Trophoblast cell (in vitro differentiated cells and primary cell): ENCODE results near the gene SMURF1.

ENCODE experiments used
- DNase-seq, 2 donors: peaks; one replicate each; pipeline ENCODE4 v3.0.0-alpha.2; 2016
- H2AFZ ChIP-seq: 2 replicates; pipeline ENCODE4 v1.6.1; 2013; ENCODE audit warnings: low read length, moderate library complexity, mild to moderate bottlenecking; ENCODE audit not compliant: insufficient read depth, poor library complexity
- H2AK5ac ChIP-seq: 2 replicates; pipeline ENCODE4 v1.6.1; 2013; ENCODE audit warnings: mild to moderate bottlenecking, low read length
- H2BK120ac ChIP-seq: 2 replicates; pipeline ENCODE4 v1.6.1; 2013; ENCODE audit warnings: low read length, mild to moderate bottlenecking, moderate library complexity; ENCODE audit not compliant: insufficient read depth, poor library complexity
- H2BK12ac ChIP-seq: 2 replicates; pipeline ENCODE4 v1.6.1; 2013; ENCODE audit warnings: mild to moderate bottlenecking, low read length, moderate library complexity
- H2BK5ac ChIP-seq: 2 replicates; pipeline ENCODE4 v1.6.1; 2013; ENCODE audit warnings: low read length, low read depth, moderate library complexity, mild to moderate bottlenecking; ENCODE audit not compliant: poor library complexity
- H3K14ac ChIP-seq: 2 replicates; pipeline ENCODE4 v1.6.1; 2013; ENCODE audit warnings: mild to moderate bottlenecking, low read length
- H3K18ac ChIP-seq: 2 replicates; pipeline ENCODE4 v1.6.1; 2013; ENCODE audit warnings: mild to moderate bottlenecking, low read length
- H3K23ac ChIP-seq: 2 replicates; pipeline ENCODE4 v1.6.1; 2013; ENCODE audit warnings: low read length
- H3K27ac ChIP-seq: 2 replicates; pipeline ENCODE4 v1.5.1; 2013; ENCODE audit warnings: low read depth, mild to moderate bottlenecking, inconsistent platforms, low read length, moderate library complexity
- H3K27me3 ChIP-seq: 2 replicates; pipeline ENCODE4 v1.6.1; 2013; ENCODE audit warnings: inconsistent platforms, mild to moderate bottlenecking, low read length, moderate library complexity; ENCODE audit not compliant: insufficient read depth
- H3K36me3 ChIP-seq, 2 experiments: 1 replicate in 1 of 2; 2 replicates in 1 of 2; pipeline ENCODE4 v1.6.1; 2013; ENCODE audit warnings: low read length in 2 of 2, mild to moderate bottlenecking in 2 of 2, moderate library complexity in 1 of 2; ENCODE audit not compliant: insufficient read depth in 2 of 2, control insufficient read depth in 1 of 2
- H3K4ac ChIP-seq: 2 replicates; pipeline ENCODE4 v1.6.1; 2013; ENCODE audit warnings: low read depth, mild to moderate bottlenecking, low read length, moderate library complexity
- H3K4me1 ChIP-seq, 2 experiments: 1 replicate in 1 of 2; 2 replicates in 1 of 2; pipeline ENCODE4 v1.6.1; 2013; ENCODE audit warnings: low read length in 2 of 2, mild to moderate bottlenecking in 2 of 2, moderate library complexity in 1 of 2; ENCODE audit not compliant: insufficient read depth in 2 of 2, control insufficient read depth in 1 of 2
- H3K4me2 ChIP-seq: 2 replicates; pipeline ENCODE4 v1.6.1; 2013; ENCODE audit warnings: inconsistent platforms, mild to moderate bottlenecking, low read length, moderate library complexity
- H3K4me3 ChIP-seq: 2 replicates; pipeline ENCODE4 v1.5.1; 2013; ENCODE audit warnings: mild to moderate bottlenecking, low read depth, low read length, inconsistent platforms
- H3K79me1 ChIP-seq: one replicate; pipeline ENCODE4 v1.6.1; 2013; ENCODE audit warnings: low read length
- H3K79me2 ChIP-seq: 2 replicates; pipeline ENCODE4 v1.6.1; 2013; ENCODE audit warnings: low read length, mild to moderate bottlenecking; ENCODE audit not compliant: control insufficient read depth, insufficient read depth, poor library complexity
- H3K9ac ChIP-seq: 2 replicates; pipeline ENCODE4 v1.6.1; 2013; ENCODE audit warnings: mild to moderate bottlenecking, low read length
- H3K9me3 ChIP-seq: 2 replicates; pipeline ENCODE4 v1.6.1; 2013; ENCODE audit warnings: low read depth, mild to moderate bottlenecking, control low read depth, inconsistent platforms, low read length; ENCODE audit not compliant: insufficient read depth
- H4K12ac ChIP-seq: 2 replicates; pipeline ENCODE4 v1.6.1; 2013; ENCODE audit warnings: low read depth, mild to moderate bottlenecking, low read length, moderate library complexity
- H4K8ac ChIP-seq: 2 replicates; pipeline ENCODE4 v1.6.1; 2013; ENCODE audit warnings: low read depth, mild to moderate bottlenecking, low read length, moderate library complexity
- H4K91ac ChIP-seq: one replicate; pipeline ENCODE4 v1.6.1; 2013; ENCODE audit warnings: low read depth, mild to moderate bottlenecking, low read length, moderate library complexity
- WGBS: extraction: QIAGEN DNeasy Blood & Tissue Kit; methylation state at CpG from one replicate; pipeline ENCODE4 v1.1.7; 2013; ENCODE audit warnings: missing lambda C conversion rate; ENCODE audit not compliant: insufficient read length, insufficient coverage; ENCODE audit errors: extremely low coverage; 5-methylcytosine and 5-hydroxymethylcytosine counted together

The SMURF1 gene

GRCh38 chr7:99000904-99001465, 142.9 kb downstream of the SMURF1 start:
- Histone ChIP-seq H3K4me3 (no peak overlapping the region), H2BK120ac (no peak overlapping the region), H3K23ac (no peak overlapping the region), H2AFZ (no peak overlapping the region), H3K79me2 (no peaks in the 10 kb centered on the region), H4K12ac (no peak overlapping the region), H4K91ac (no peak overlapping the region), H3K9ac (no peak overlapping the region), H3K4me1 (no peaks in the 10 kb centered on the region), H2BK12ac (no peak overlapping the region), H3K18ac (no peak overlapping the region), H3K4me2 (no peak overlapping the region), H3K27ac (no peak overlapping the region), H3K79me1 (no peaks in the 10 kb centered on the region), H3K36me3 (peaks cover 54 to 64% of the 10 kb centered on the region in 2 experiments), H3K9me3 (peaks cover 5% of the 10 kb centered on the region), H2AK5ac (no peak overlapping the region), H3K4ac (no peak overlapping the region), H4K8ac (no peak overlapping the region), H3K27me3 (no peaks in the 10 kb centered on the region), H2BK5ac (no peak overlapping the region), H3K14ac (no peak overlapping the region)
- no peak for DNase-seq
- WGBS = no CpG with 5 or more reads among the region's 14 CpGs

GRCh38 chr7:99000196-99000903, 143.6 kb downstream of the SMURF1 start:
- H2AK5ac ChIP-seq = no peak overlapping the region
- no peak overlapping the region for H3K23ac ChIP-seq
- H3K14ac ChIP-seq = no peak overlapping the region
- H3K9ac ChIP-seq = no peak overlapping the region
- H2BK5ac ChIP-seq = no peak overlapping the region
- peaks cover 54 to 64% of the 10 kb centered on the region in 2 experiments for H3K36me3 ChIP-seq
- DNase-seq = no peak
- H3K4me2 ChIP-seq = no peak overlapping the region
- no peaks in the 10 kb centered on the region for H3K79me2 ChIP-seq
- peaks cover 8% of the 10 kb centered on the region for H3K9me3 ChIP-seq
- H3K4ac ChIP-seq = no peak overlapping the region
- no CpG with 5 or more reads among the region's 20 CpGs for WGBS
- H4K91ac ChIP-seq = no peak overlapping the region
- H3K79me1 ChIP-seq = no peaks in the 10 kb centered on the region
- H2BK120ac ChIP-seq = no peak overlapping the region
- H3K18ac ChIP-seq = no peak overlapping the region
- no peaks in the 10 kb centered on the region for H3K4me1 ChIP-seq
- H2BK12ac ChIP-seq = no peak overlapping the region
- no peak overlapping the region for H3K27ac ChIP-seq
- no peak overlapping the region for H4K12ac ChIP-seq
- H4K8ac ChIP-seq = no peak overlapping the region
- H2AFZ ChIP-seq = no peak overlapping the region
- no peaks in the 10 kb centered on the region for H3K27me3 ChIP-seq
- H3K4me3 ChIP-seq = no peak overlapping the region

- no peak overlapping the region for H3K4ac ChIP-seq
- H2BK5ac ChIP-seq = no peak overlapping the region
- H3K9me3 ChIP-seq = peaks cover 6% of the 10 kb centered on the region
- no peak overlapping the region for H4K91ac ChIP-seq
- H2AK5ac ChIP-seq = no peak overlapping the region
- no peak for DNase-seq
- peaks cover 57 to 64% of the 10 kb centered on the region in 2 experiments for H3K36me3 ChIP-seq
- no peak overlapping the region for H3K9ac ChIP-seq
- no CpG with 5 or more reads among the region's 10 CpGs for WGBS
- H2BK12ac ChIP-seq = no peak overlapping the region
- no peaks in the 10 kb centered on the region for H3K79me1 ChIP-seq
- no peak overlapping the region for H3K27ac ChIP-seq
- H3K79me2 ChIP-seq = no peaks in the 10 kb centered on the region
- H3K18ac ChIP-seq = no peak overlapping the region
- H2BK120ac ChIP-seq = no peak overlapping the region
- H4K8ac ChIP-seq = no peak overlapping the region
- no peaks in the 10 kb centered on the region for H3K4me1 ChIP-seq
- no peaks in the 10 kb centered on the region for H3K27me3 ChIP-seq
- no peak overlapping the region for H3K23ac ChIP-seq
- H3K4me2 ChIP-seq = no peak overlapping the region
- no peak overlapping the region for H4K12ac ChIP-seq
- no peak overlapping the region for H3K4me3 ChIP-seq
- no peak overlapping the region for H2AFZ ChIP-seq
- no peak overlapping the region for H3K14ac ChIP-seq
Observed at GRCh38 chr7:98998821-98999725, 144.8 kb downstream of the SMURF1 start.

GRCh38 chr7:98997846-98998245, 146.1 kb downstream of the SMURF1 start:
- Histone ChIP-seq H3K79me1 (no peaks in the 10 kb centered on the region), H3K9ac (no peak overlapping the region), H4K12ac (no peak overlapping the region), H3K27ac (no peak overlapping the region), H3K4me3 (no peak overlapping the region), H3K14ac (no peak overlapping the region), H3K36me3 (peaks cover 61 to 70% of the 10 kb centered on the region in 2 experiments), H3K9me3 (peaks cover 6% of the 10 kb centered on the region), H3K79me2 (no peaks in the 10 kb centered on the region), H4K91ac (no peak overlapping the region), H3K4ac (no peak overlapping the region), H3K23ac (no peak overlapping the region), H3K4me1 (no peaks in the 10 kb centered on the region), H2BK12ac (no peak overlapping the region), H2AK5ac (no peak overlapping the region), H2BK120ac (no peak overlapping the region), H3K4me2 (no peak overlapping the region), H2BK5ac (no peak overlapping the region), H4K8ac (no peak overlapping the region), H2AFZ (no peak overlapping the region), H3K18ac (no peak overlapping the region), H3K27me3 (no peaks in the 10 kb centered on the region)
- no peak for DNase-seq
- no CpG with 5 or more reads among the region's 3 CpGs for WGBS
